BLaER1 treated with 17β-estradiol and CSF1 and Interleukin-3, amounts not matched to agents 10 nM and 100 nM (cell line): ENCODE data around the gene ACTR10.
"Not testable (repeated sequence)": the region's sequence is repeated elsewhere in the genome, so short reads cannot be mapped to it uniquely, and the experiment has no call there.

ENCODE experiments used
- H3K27ac ChIP-seq, 11 experiments: shearing (Covaris generic); formaldehyde crosslinking; 2 replicates each; pipeline ENCODE4 v1.8.1; 2022
- H3K27me3 ChIP-seq, 11 experiments: shearing (Covaris generic); formaldehyde crosslinking; 2 replicates each; pipeline ENCODE4 v1.8.1; 2022
- H3K36me3 ChIP-seq, 11 experiments: shearing (Covaris generic); formaldehyde crosslinking; 2 replicates each; pipeline ENCODE4 v1.8.1; 2022
- H3K4me1 ChIP-seq, 10 experiments: shearing (Covaris generic); formaldehyde crosslinking; 2 replicates each; pipeline ENCODE4 v1.8.1; 2022
- H3K4me2 ChIP-seq, 11 experiments: shearing (Covaris generic); formaldehyde crosslinking; 2 replicates each; pipeline ENCODE4 v1.8.1; 2022
- H3K4me3 ChIP-seq, 10 experiments: shearing (Covaris generic); formaldehyde crosslinking; 2 replicates each; pipeline ENCODE4 v1.8.1; 2022
- H3K9ac ChIP-seq, 11 experiments: shearing (Covaris generic); formaldehyde crosslinking; 2 replicates each; pipeline ENCODE4 v1.8.1; 2022
- H3K9me3 ChIP-seq, 11 experiments: shearing (Covaris generic); formaldehyde crosslinking; replicated peaks in 1 of 11; 2 replicates each; pipeline ENCODE4 v1.8.1; 2022
- H4K20me1 ChIP-seq, 11 experiments: shearing (Covaris generic); formaldehyde crosslinking; 2 replicates each; pipeline ENCODE4 v1.8.1; 2022
- Cebpa-rat ChIP-seq, 11 experiments: shearing (Covaris generic); IDR thresholded peaks; 2 replicates each; pipeline ENCODE4 v1.8.1; 2022

The ACTR10 gene

GRCh38 chr14:58243790-58244555 is 44.0 kb downstream of the ACTR10 start:
- peak overlapping the region; percentile 61 to 99 (median 98); a peak in 21 of 22 replicates for H3K27ac ChIP-seq

GRCh38 chr14:58244556-58245387 is 44.8 kb downstream of the ACTR10 start, which contains the start of gene PSMA3:
TSS of gene PSMA3 (plus strand) at chr14:58244843. CDS start at chr14:58244921, 78 bp downstream.
- Histone ChIP-seq H3K27me3 (no peaks in the 10 kb centered on the region), H3K9ac (peak within 1 kb of the TSS; percentile 90 to 99 (median 98)), H3K4me2 (peak within 1 kb of the TSS; percentile 79 to 97 (median 87)), H3K4me1 (peaks cover 27 to 38% (median 32%) of the 10 kb centered on the region in 10 experiments), H3K4me3 (peak within 1 kb of the TSS; percentile 73 to 96 (median 90)), H4K20me1 (peaks cover 40 to 50% (median 46%) of the 10 kb centered on the region in 11 experiments), H3K27ac (peak within 1 kb of the TSS; percentile 87 to 99 (median 98)), H3K9me3 (no peaks in the 10 kb centered on the region), H3K36me3 (peaks cover 25 to 37% (median 31%) of the 10 kb centered on the region in 11 experiments)
- TF ChIP-seq Cebpa-rat (IDR thresholded peaks at IDR 0.05), result no peak

More at GRCh38 chr14:58243790-58244555, 44.0 kb downstream of the ACTR10 start:
- Histone ChIP-seq H3K36me3 (peaks cover 17 to 29% (median 23%) of the 10 kb centered on the region in 11 experiments), H3K9ac (peak overlapping the region; percentile 90 to 99 (median 98)), H3K4me1 (peaks cover 29 to 43% (median 37%) of the 10 kb centered on the region in 10 experiments), H3K9me3 (no peaks in the 10 kb centered on the region), H3K4me3 (peak overlapping the region; percentile 73 to 96 (median 90)), H4K20me1 (peaks cover 32 to 42% (median 38%) of the 10 kb centered on the region in 11 experiments), H3K27me3 (no peaks in the 10 kb centered on the region), H3K4me2 (peak overlapping the region; percentile 67 to 89 (median 82))
- TF ChIP-seq Cebpa-rat (IDR thresholded peaks at IDR 0.05), result no peak

GRCh38 chr14:58245562-58245961 is 45.6 kb downstream of the ACTR10 start:
- peaks cover 48 to 58% (median 54%) of the 10 kb centered on the region in 11 experiments for H4K20me1 ChIP-seq
- no peak for TF ChIP-seq Cebpa-rat (IDR thresholded peaks at IDR 0.05)
- H3K4me2 ChIP-seq, result peak overlapping the region; percentile 79 to 97 (median 87)
- peaks cover 27 to 38% (median 31%) of the 10 kb centered on the region in 10 experiments for H3K4me1 ChIP-seq
- H3K9ac ChIP-seq, result peak overlapping the region; percentile 90 to 99 (median 98)
- peak overlapping the region; percentile 87 to 99 (median 98) for H3K27ac ChIP-seq
- peak overlapping the region; percentile 73 to 96 (median 90) for H3K4me3 ChIP-seq
- H3K27me3 ChIP-seq, result no peaks in the 10 kb centered on the region
- no peaks in the 10 kb centered on the region for H3K9me3 ChIP-seq
- peaks cover 30 to 45% (median 39%) of the 10 kb centered on the region in 11 experiments for H3K36me3 ChIP-seq

- Histone ChIP-seq H3K4me3 (no peak overlapping the region), H3K9ac (no peak overlapping the region), H3K9me3 (no peaks in the 10 kb centered on the region), H3K4me1 (peaks cover 14 to 25% (median 17%) of the 10 kb centered on the region in 10 experiments), H3K4me2 (no peak overlapping the region), H3K36me3 (peaks cover 68 to 85% (median 79%) of the 10 kb centered on the region in 11 experiments), H3K27ac (no peak overlapping the region), H4K20me1 (peaks cover 85 to 95% (median 93%) of the 10 kb centered on the region in 11 experiments), H3K27me3 (no peaks in the 10 kb centered on the region)
- no peak for TF ChIP-seq Cebpa-rat (IDR thresholded peaks at IDR 0.05)
These were observed 49.7 kb downstream of the ACTR10 start for GRCh38 chr14:58249611-58250010.

- Histone ChIP-seq H3K4me1 (no peaks in the 10 kb centered on the region), H3K27ac (no peak overlapping the region), H3K27me3 (no peaks in the 10 kb centered on the region), H3K36me3 (peaks cover 96 to 100% (median 100%) of the 10 kb centered on the region in 11 experiments), H4K20me1 (peaks cover 79 to 100% (median 99%) of the 10 kb centered on the region in 11 experiments; a peak in 21 of 22 replicates), H3K4me3 (no peak overlapping the region), H3K4me2 (no peak overlapping the region), H3K9ac (no peak overlapping the region), H3K9me3 (no peaks in the 10 kb centered on the region)
- TF ChIP-seq Cebpa-rat (IDR thresholded peaks at IDR 0.05), result no peak
These were observed 58.2 kb downstream of the ACTR10 start for GRCh38 chr14:58258156-58258555.

- H3K4me3 ChIP-seq, H3K9ac ChIP-seq, H3K4me2 ChIP-seq, H3K27me3 ChIP-seq, H3K9me3 ChIP-seq, H3K27ac ChIP-seq: not testable (repeated sequence)
- H3K4me1 ChIP-seq, result peaks cover 0 to 20% (median 0%) of the 10 kb centered on the region in 10 experiments; a peak in 2 of 20 replicates
- peaks cover 96 to 100% (median 100%) of the 10 kb centered on the region in 11 experiments for H3K36me3 ChIP-seq
- peaks cover 87 to 100% (median 93%) of the 10 kb centered on the region in 11 experiments; a peak in 21 of 22 replicates for H4K20me1 ChIP-seq
These were observed 62.1 kb downstream of the ACTR10 start for GRCh38 chr14:58262005-58262404.

GRCh38 chr14:58265401-58265800 is 65.5 kb downstream of the ACTR10 start:
- Histone ChIP-seq H3K9me3 (no peaks in the 10 kb centered on the region), H3K27me3 (no peaks in the 10 kb centered on the region), H3K9ac (peak overlapping the region in 1 of 11 experiments; percentile 49; a peak in 2 of 22 replicates), H4K20me1 (peaks cover 83 to 100% (median 94%) of the 10 kb centered on the region in 11 experiments; a peak in 21 of 22 replicates), H3K4me1 (peaks cover 0 to 20% (median 0%) of the 10 kb centered on the region in 10 experiments; a peak in 2 of 20 replicates), H3K36me3 (peaks cover 97 to 100% (median 100%) of the 10 kb centered on the region in 11 experiments), H3K27ac (no peak overlapping the region), H3K4me3 (no peak overlapping the region), H3K4me2 (no peak overlapping the region)
- TF ChIP-seq Cebpa-rat (IDR thresholded peaks at IDR 0.05), result no peak

GRCh38 chr14:58270628-58271027 is 70.7 kb downstream of the ACTR10 start:
- Histone ChIP-seq H3K4me1 (peaks cover 0 to 24% (median 9%) of the 10 kb centered on the region in 10 experiments; a peak in 10 of 20 replicates), H3K27me3 (no peaks in the 10 kb centered on the region), H3K4me3 (no peak overlapping the region), H3K27ac (no peak overlapping the region), H4K20me1 (peaks cover 81 to 100% (median 100%) of the 10 kb centered on the region in 11 experiments; a peak in 21 of 22 replicates), H3K9ac (no peak overlapping the region), H3K36me3 (peaks cover 88 to 100% (median 93%) of the 10 kb centered on the region in 11 experiments), H3K9me3 (no peaks in the 10 kb centered on the region), H3K4me2 (no peak overlapping the region)
- no peak for TF ChIP-seq Cebpa-rat (IDR thresholded peaks at IDR 0.05)
